H1 (cell line): ENCODE data around the gene PLB1. TPM values are rescaled to one million over a fixed set of nuclear protein-coding genes. Genes with fewer than 3 reads are reported as not detected.

Source experiments
- polyA plus RNA-seq, 7 experiments: library from polyadenylated mRNA; depleted of rRNA in 3 of 7; stranded (reverse) in 5 of 7; unstranded in 2 of 7; fragments of >200 nt in 5 of 7; fragments of 200-250 nt in 2 of 7; gene quantifications; 1 replicate in 5 of 7; 2 replicates in 1 of 7; 4 replicates in 1 of 7; pipeline versions ENCODE4 v1.2.1 to v1.2.3, GENCODE V29; 2011 to 2013; ENCODE audit warnings: missing spikeins in 2 of 7, mixed read lengths in 2 of 7
- small RNA-seq: library from polyadenylated mRNA; stranded (forward); fragments of <200 nt; extraction: miRNeasy Mini kit (QIAGEN cat#:217004); gene quantifications from one replicate; pipeline ENCODE3, GENCODE V24; 2013; ENCODE audit not compliant: insufficient read depth
- total RNA-seq: library from RNA; stranded (reverse); fragmentation: NEBNext Ultra II Directional; extraction: Animal tissue kit (Norgen Biotek cat#: 25700); gene quantifications from 2 replicates; pipeline ENCODE4 v1.2.1, GENCODE V29; 2021

The PLB1 gene
- total and polyA plus RNA-seq, 2 of the 8 experiments (the other 6 are each of a cell fraction or from before 2014, with no cell fraction given): 0.20 to 0.36 TPM

Small RNA genes lying within 50 kb of the gene (small RNA-seq; reads per million reads assigned to genes)
- not detected for gene RNA5SP89
- not detected for gene SNRPGP7

Other genes with a start within 250 kb of the PLB1 start
- gene FOSL2, start 103.2 kb upstream of the PLB1 start, total RNA-seq: 4.5 and 5.5 TPM in 2 replicates
- 1.5 TPM in 2 replicates for gene FOSL2, start 103.2 kb upstream of the PLB1 start, polyA plus RNA-seq (2011; rRNA removed)